Endodermal cell (in vitro differentiated cells): ENCODE data around the gene SUN1. TPM values are rescaled to one million over a fixed set of nuclear protein-coding genes. Genes with fewer than 3 reads are reported as not detected.
A peak's percentile ranks its signal among the peaks of the same experiment; 100 is the strongest.

ENCODE experiments used
- DNase-seq: peaks from one replicate; pipeline ENCODE4 v3.0.0-alpha.2; 2017
- H3K27ac ChIP-seq: 2 replicates; pipeline ENCODE4 v1.5.1; 2013; ENCODE audit warnings: mild to moderate bottlenecking, low read depth, low read length, moderate library complexity
- H3K27me3 ChIP-seq: 2 replicates; pipeline ENCODE4 v1.6.1; 2013; ENCODE audit warnings: mild to moderate bottlenecking, low read length, moderate library complexity; ENCODE audit not compliant: insufficient read depth, control insufficient read depth, poor library complexity, severe bottlenecking
- H3K36me3 ChIP-seq: 2 replicates; pipeline ENCODE4 v1.7.0; 2013; ENCODE audit warnings: mild to moderate bottlenecking, low read length, moderate library complexity; ENCODE audit not compliant: control insufficient read depth, insufficient read depth
- H3K4me1 ChIP-seq: one replicate; pipeline ENCODE4 v1.7.0; 2013; ENCODE audit warnings: low read length; ENCODE audit not compliant: control insufficient read depth, insufficient read depth
- H3K4me3 ChIP-seq: 2 replicates; pipeline ENCODE4 v1.5.1; 2013; ENCODE audit warnings: mild to moderate bottlenecking, low read length, moderate library complexity
- H3K9ac ChIP-seq: 2 replicates; pipeline ENCODE4 v1.6.1; 2013; ENCODE audit warnings: mild to moderate bottlenecking, low read length, moderate library complexity; ENCODE audit not compliant: poor library complexity, severe bottlenecking; ENCODE audit errors: extremely low read depth
- H3K9me3 ChIP-seq: 2 replicates; pipeline ENCODE4 v1.6.1; 2013; ENCODE audit warnings: mild to moderate bottlenecking, low read length, moderate library complexity; ENCODE audit not compliant: control insufficient read depth
- H3K27ac Mint-ChIP-seq: 2 replicates; pipeline ENCODE4 v1.8.0; 2020; ENCODE audit warnings: mixed read lengths
- H3K27me3 Mint-ChIP-seq: 2 replicates; pipeline ENCODE4 v1.8.0; 2021; ENCODE audit warnings: mild to moderate bottlenecking, mixed read lengths; ENCODE audit not compliant: insufficient read depth
- H3K36me3 Mint-ChIP-seq: 2 replicates; pipeline ENCODE4 v1.8.0; 2020; ENCODE audit warnings: low read depth, mixed read lengths
- H3K4me1 Mint-ChIP-seq: 2 replicates; pipeline ENCODE4 v1.8.0; 2020; ENCODE audit warnings: mixed read lengths
- H3K4me3 Mint-ChIP-seq: 2 replicates; pipeline ENCODE4 v1.8.0; 2020; ENCODE audit warnings: mild to moderate bottlenecking, moderate library complexity, mixed read lengths
- H3K9me3 Mint-ChIP-seq: 2 replicates; pipeline ENCODE4 v1.8.0; 2020; ENCODE audit warnings: mild to moderate bottlenecking, mixed read lengths
- CTCF ChIP-seq: fragments of 200-600 bp; sonication (generic); conservative IDR thresholded peaks from 2 replicates; pipeline ENCODE4 v1.5.0; 2021; ENCODE audit warnings: antibody characterized with exemption, mild to moderate bottlenecking
- WGBS, 2 experiments: methylation state at CpG; one replicate each; pipeline versions ENCODE4 v1.1.5 to v1.1.7; 2013; ENCODE audit warnings: missing lambda C conversion rate in 2 of 2, mixed read lengths in 1 of 2; ENCODE audit not compliant: insufficient coverage in 1 of 2, insufficient read length in 1 of 2; 5-methylcytosine and 5-hydroxymethylcytosine counted together
- total RNA-seq, 2 donors: library from RNA; stranded (reverse); fragmentation: NEBNext Ultra II Directional in 1 of 2; extraction: Animal tissue kit (Norgen Biotek cat#: 25700) in 1 of 2; gene quantifications; 2 replicates in 1 of 2; 3 replicates in 1 of 2; pipeline ENCODE4 v1.2.1, GENCODE V29; 2021

Gene SUN1
- total RNA-seq, 2 donors from 2014 or later, result 133 to 136 TPM

- Histone ChIP-seq H3K4me1 (peaks cover 4% of the 10 kb centered on the region), H3K9ac (no peak overlapping the region), H3K27ac (no peak overlapping the region), H3K4me3 (no peak overlapping the region), H3K36me3 (peaks cover 62% of the 10 kb centered on the region), H3K9me3 (no peaks in the 10 kb centered on the region), H3K27me3 (no peaks in the 10 kb centered on the region)
- Mint-ChIP-seq H3K9me3 (peaks cover 10% of the 10 kb centered on the region), H3K36me3 (peaks cover 59% of the 10 kb centered on the region), H3K27ac (peak overlapping the region; percentile 89), H3K4me3 (no peak overlapping the region), H3K27me3 (no peaks in the 10 kb centered on the region), H3K4me1 (peaks cover 10% of the 10 kb centered on the region)
- 52 to 59% methylated on average over 16 to 18 of the region's 18 CpGs for WGBS, 2 experiments
- peak; percentile 94 for TF ChIP-seq CTCF
- peak; percentile 92 for DNase-seq
Measured at GRCh38 chr7:873367-874002, 41.2 kb downstream of the SUN1 start.

GRCh38 chr7:874031-874749 is 41.9 kb downstream of the SUN1 start:
- Histone ChIP-seq H3K36me3 (peaks cover 61% of the 10 kb centered on the region), H3K9me3 (no peaks in the 10 kb centered on the region), H3K4me1 (peaks cover 4% of the 10 kb centered on the region), H3K27me3 (no peaks in the 10 kb centered on the region), H3K27ac (no peak overlapping the region), H3K9ac (no peak overlapping the region), H3K4me3 (no peak overlapping the region)
- no peak for TF ChIP-seq CTCF
- Mint-ChIP-seq H3K4me3 (no peak overlapping the region), H3K9me3 (peaks cover 10% of the 10 kb centered on the region), H3K4me1 (peaks cover 13% of the 10 kb centered on the region), H3K27ac (peak overlapping the region; percentile 89), H3K36me3 (peaks cover 58% of the 10 kb centered on the region), H3K27me3 (no peaks in the 10 kb centered on the region)
- DNase-seq, result no peak
- WGBS, 2 experiments, result 89 to 97% methylated on average over 4 to 8 of the region's 9 CpGs

- no peak overlapping the region for H3K4me3 ChIP-seq
- H3K27ac ChIP-seq, result no peak overlapping the region
- H3K27me3 ChIP-seq, result no peaks in the 10 kb centered on the region
- H3K9me3 ChIP-seq, result no peaks in the 10 kb centered on the region
- WGBS, 2 experiments, result 89 to 91% methylated on average over 6 to 7 of the region's 7 CpGs
- H3K9me3 Mint-ChIP-seq, result peaks cover 10% of the 10 kb centered on the region
- H3K4me3 Mint-ChIP-seq, result no peak overlapping the region
- DNase-seq, result no peak
- peaks cover 62% of the 10 kb centered on the region for H3K36me3 ChIP-seq
- H3K36me3 Mint-ChIP-seq, result peaks cover 54% of the 10 kb centered on the region
- peaks cover 16% of the 10 kb centered on the region for H3K4me1 Mint-ChIP-seq
- H3K9ac ChIP-seq, result no peak overlapping the region
- H3K4me1 ChIP-seq, result peaks cover 4% of the 10 kb centered on the region
- H3K27me3 Mint-ChIP-seq, result no peaks in the 10 kb centered on the region
- TF ChIP-seq CTCF, result no peak
- peak overlapping the region; percentile 48 for H3K27ac Mint-ChIP-seq
Measured at GRCh38 chr7:875051-875450, 42.8 kb downstream of the SUN1 start.
